HG02973 (cell line): ENCODE data around the gene WFDC8.

Source experiments
- ATAC-seq: cut with Tn5 transposase; IDR thresholded peaks from one replicate; pipeline ENCODE4 v1.9.1; 2021; ENCODE audit warnings: moderate library complexity; ENCODE audit not compliant: unreplicated experiment

The WFDC8 gene

DNA sequence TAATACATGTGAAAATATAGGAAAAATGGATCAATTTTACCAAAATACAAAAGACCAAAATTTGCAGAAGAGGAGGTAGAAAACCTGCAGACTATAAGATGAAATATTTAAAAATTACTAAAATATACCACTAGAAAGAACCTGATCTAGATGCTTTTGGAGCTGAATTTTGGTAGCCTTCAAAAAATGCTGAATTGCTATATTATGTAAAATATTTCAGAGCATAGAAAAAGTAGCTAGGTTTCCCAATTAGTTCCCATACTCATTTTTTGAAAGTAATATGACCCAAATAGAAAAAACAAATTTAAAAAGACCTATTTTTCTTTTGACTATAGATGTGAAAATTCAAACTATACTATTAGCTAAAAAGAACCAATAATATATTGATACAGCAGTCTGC is 28.3 kb downstream of the WFDC8 start:
- ATAC-seq, result no peak

- no peak for ATAC-seq
These were observed 30.7 kb downstream of the WFDC8 start for GRCh38 chr20:45548410-45548809.

DNA sequence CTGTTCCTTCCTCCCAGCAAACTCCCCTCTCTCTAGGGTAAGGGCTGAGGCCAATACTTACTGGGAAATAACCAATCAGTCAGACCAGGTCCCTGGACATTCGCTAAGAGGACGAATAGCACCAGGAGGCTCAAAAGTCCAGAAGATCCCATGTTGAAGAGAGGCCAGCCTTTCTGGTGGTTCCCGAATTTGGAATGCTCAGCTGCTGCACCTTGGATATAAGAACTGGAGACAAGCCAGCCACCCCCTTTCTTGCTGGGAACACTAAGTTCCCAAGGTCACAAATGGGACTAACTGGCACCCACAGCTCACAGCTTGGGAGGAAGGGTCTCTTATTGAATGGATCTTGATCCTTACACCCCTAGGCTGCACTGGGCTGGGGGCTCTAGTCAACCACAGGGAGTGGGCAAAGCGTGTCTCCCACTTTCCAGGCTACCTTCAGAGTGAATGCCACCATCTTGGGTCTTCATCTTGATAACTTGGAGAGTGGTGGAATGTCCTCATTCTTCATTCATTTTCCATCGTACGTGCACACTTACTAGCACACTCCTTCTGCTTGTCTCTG is 31.8 kb downstream of the WFDC8 start, which contains the start of gene EPPIN:
TSS of gene EPPIN (minus strand) at position 196 of the 565 bp plus-strand sequence. CDS start at position 152, 44 bp downstream.
- ATAC-seq, result no peak

DNA sequence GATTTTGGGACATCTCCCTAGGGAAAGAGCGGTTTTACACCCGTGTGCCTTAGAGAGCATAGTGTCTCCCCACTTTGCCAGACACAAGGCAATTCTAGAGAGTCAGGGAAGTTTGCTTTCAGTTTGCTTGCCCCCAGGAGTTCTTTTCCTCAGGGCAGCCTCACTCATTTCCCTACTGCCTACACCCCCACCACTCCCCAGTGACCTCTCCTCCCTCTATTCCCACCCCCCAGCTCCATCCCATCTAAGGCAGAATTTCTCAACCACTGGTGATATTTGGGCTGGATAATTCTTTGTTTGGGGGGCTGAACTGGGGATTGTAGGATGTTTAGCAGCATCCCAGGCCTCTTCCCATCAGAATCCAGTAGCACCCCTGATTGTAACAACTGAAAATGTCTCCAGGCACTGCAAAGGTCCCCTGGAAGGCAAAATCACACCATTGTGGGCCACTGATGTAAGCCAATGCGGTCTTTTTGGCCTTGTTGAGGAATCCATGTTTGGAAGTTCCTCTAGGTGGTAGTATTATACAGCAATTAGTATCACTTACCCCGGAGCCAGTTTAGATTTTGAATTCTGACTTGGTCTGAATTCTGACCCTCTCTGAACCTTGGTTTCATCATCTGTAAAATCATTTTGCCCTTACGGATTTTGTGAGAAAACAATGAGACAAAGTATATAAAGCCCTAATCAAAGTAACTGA is 33.2 kb downstream of the WFDC8 start:
- no peak for ATAC-seq

DNA sequence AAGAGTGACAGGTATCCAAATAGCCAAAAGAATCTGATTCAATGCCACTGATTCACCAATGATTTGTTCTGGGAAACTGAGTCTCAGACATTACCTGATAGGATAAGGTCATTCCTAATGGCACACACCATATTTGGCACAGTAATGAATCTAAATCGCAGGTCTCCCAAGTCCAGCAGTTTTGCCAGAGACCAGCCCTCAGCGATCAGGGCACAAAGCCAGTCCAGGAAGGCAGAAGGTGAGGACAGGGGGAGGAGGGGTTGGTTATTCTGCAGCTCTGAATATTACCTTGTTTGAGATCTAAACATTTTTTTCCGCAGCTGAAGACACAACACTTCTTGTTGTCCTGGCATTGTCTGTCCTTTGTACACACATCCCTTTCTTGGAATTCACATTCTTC is 33.7 kb downstream of the WFDC8 start:
- ATAC-seq, result no peak

- ATAC-seq, result no peak
These were observed 39.7 kb downstream of the WFDC8 start, which contains the start of gene WFDC6 for GRCh38 chr20:45539382-45539781. Gene WFDC6, minus strand, starts transcription at chr20:45539482. Its CDS starts 75 bp downstream, at chr20:45539407.

GRCh38 chr20:45538209-45538799 is 40.8 kb downstream of the WFDC8 start:
- ATAC-seq, result no peak

- ATAC-seq, result no peak
These were observed 51.8 kb downstream of the WFDC8 start for GRCh38 chr20:45527294-45527693.

DNA sequence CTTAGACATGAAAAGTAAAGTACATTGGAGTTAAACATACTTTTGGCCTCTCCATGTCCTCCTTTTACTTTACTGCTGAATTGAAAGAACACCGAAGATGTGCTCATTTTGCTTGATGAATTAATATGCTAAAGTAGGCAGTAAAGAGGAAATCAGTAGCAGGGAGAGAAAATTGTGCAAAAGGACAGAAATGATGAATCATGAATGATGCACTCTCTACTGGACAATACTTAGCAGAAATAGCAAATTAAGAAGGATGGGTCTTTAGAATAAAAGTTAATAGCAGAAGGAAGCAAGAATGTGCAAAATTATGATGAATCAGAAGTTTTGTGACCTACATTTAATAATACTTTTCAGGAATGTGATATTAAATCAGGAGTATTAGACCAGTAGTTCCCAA is 55.3 kb downstream of the WFDC8 start:
- no peak for ATAC-seq

DNA sequence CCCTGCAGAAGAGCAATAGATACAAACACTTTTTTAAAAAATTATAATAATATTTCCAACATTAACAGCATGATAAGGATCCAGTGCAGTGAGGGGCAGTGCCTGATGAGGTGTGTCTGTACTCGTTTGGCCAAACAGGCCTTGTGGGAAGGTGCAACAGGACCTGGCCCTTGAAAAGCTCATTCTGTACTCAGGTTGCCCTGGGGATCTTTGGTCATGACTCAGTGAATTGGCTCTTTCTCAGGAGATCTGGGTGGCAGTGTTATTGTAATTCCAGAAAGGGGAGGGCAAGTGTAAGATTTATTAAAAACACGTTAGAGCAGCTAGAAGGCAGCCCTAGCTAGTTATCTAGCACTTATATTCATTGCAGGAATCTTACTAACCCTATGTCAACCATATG is 60.8 kb downstream of the WFDC8 start:
- ATAC-seq, result no peak

GRCh38 chr20:45515147-45515913 is 63.8 kb downstream of the WFDC8 start, which contains the start of gene SPINT3:
Gene SPINT3, minus strand, starts transcription at chr20:45515622. Its CDS starts 14 bp downstream, at chr20:45515608.
- no peak for ATAC-seq

DNA sequence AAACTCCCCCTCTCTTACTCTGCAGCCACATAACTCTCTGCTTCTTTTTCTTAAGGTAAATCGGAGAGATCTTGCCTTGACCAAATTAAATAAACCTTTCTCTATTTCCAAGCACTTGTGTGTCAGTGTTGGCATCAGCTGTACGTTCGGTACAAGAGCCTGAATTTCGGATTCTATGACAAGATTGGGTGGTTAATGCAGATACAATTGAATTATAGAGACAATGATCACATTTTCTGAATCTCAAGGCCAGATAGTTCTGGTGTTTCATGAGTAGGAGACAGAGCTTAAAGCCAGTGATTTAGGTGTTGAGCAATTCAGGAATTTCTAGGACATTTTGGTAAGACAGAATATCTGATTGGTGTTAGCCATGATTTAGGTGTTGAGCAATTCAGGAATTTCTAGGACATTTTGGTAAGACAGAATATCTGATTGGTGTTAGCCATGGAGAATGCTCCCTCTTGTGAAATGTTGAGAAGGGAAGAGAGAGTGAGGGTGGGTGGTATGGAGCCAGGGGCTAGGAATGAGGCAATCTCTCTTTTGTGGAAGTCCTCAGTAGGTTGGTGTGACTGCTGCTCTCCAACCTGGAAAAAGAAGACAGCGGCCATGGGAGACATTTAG is 68.7 kb downstream of the WFDC8 start:
- no peak for ATAC-seq

- no peak for ATAC-seq
These were observed 70.0 kb downstream of the WFDC8 start for GRCh38 chr20:45509091-45509490.

DNA sequence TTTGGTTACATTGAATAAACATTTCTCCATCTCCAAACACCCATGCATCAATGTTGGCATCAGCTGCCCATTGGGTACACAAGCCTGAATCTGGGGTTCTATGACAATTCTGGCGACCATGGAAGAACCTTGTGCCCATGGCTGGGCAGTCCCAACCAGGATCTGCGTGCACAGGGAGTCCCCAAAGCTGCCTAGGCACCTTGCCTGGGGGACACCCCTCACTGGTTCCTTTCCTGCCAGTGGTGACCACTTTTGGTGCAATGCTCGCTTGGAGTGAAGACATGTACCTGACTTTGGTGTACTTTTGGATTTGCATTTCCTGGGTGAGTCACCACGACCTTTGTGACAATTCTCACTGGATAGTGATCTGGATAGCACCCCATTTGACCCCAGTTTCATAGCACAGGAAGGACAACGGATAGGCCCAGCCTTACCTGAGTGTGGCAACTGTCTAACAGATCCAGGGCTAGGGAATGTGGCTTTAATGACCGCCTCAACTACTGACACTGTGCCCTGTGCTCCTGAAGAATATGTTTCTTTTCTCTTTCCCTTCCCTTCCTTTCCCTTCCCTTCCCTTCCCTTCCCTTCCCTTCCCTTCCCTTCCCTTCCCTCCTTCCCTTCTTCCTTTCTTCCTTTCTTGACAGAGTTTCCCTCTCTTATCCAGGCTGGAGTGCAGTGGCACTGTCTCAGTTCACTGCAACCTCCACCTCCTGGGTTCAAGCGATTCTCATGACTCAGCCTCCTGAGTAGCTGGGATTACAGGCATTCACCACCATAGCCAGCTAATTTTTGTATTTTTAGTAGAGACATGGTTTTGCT is 70.8 kb downstream of the WFDC8 start:
- ATAC-seq, result no peak

GRCh38 chr20:45507011-45507820 is 71.9 kb downstream of the WFDC8 start:
- ATAC-seq, result no peak

- ATAC-seq, result no peak
These were observed 72.7 kb downstream of the WFDC8 start for GRCh38 chr20:45506398-45506797.

DNA sequence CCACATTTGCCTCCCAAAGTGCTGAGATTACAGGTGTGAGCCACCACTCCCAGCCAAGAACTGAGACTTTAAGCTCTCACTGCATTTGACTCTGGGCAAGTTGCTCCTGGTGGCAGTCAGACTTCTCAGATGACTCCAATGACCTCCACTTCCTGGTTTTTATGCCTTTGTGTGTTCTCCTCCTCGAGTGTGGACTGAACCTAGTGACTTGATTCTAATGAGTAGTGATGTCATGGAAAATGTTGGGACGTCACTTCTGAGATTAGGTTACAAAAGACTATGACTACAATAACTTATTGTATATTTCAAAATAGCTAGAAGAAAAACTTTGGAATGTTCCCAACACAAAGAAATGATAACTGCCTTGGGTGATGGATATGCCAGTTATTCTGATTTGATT is 75.7 kb downstream of the WFDC8 start:
- ATAC-seq, result no peak

- ATAC-seq, result no peak
These were observed 76.5 kb downstream of the WFDC8 start for GRCh38 chr20:45502561-45502960.
